HepG2 (cell line): ENCODE results near the gene TNFAIP8L1. TPM values are rescaled to one million over a fixed set of nuclear protein-coding genes. Genes with fewer than 3 reads are reported as not detected.
A peak's percentile ranks its signal among the peaks of the same experiment; 100 is the strongest.

Source experiments
- KAT2B ChIP-seq: fragments of 150-350 bp; IDR thresholded peaks from 2 replicates; pipeline ENCODE4 v1.6.1; 2014; ENCODE audit warnings: low read depth, low read length, borderline replicate concordance
- ZMAT3 ChIP-seq: sonication (generic); formaldehyde crosslinking; conservative IDR thresholded peaks from 2 replicates; pipeline ENCODE4 v1.7.0; 2021; ENCODE audit warnings: missing genetic modification reagents
- ZNF83 ChIP-seq: sonication (generic); formaldehyde crosslinking; IDR thresholded peaks from 2 replicates; pipeline ENCODE4 v1.4.0; 2020; ENCODE audit warnings: missing genetic modification reagents, mild to moderate bottlenecking, borderline replicate concordance
- polyA plus RNA-seq, 8 experiments: library from polyadenylated mRNA; depleted of rRNA in 3 of 8; stranded (reverse) in 7 of 8; unstranded in 1 of 8; fragments of >200 nt; fragmentation: Illumina TruSeq in 4 of 8; extraction: Trizol in 4 of 8; gene quantifications; 2 replicates each; pipeline versions ENCODE4 v1.2.1 to v1.2.3, GENCODE V29; 2011 to 2016; ENCODE audit warnings: low read depth in 4 of 8, missing spikeins in 1 of 8, mixed read lengths in 1 of 8; ENCODE audit not compliant: insufficient read depth in 1 of 8
- total RNA-seq, 5 experiments: library from RNA; depleted of rRNA; stranded (reverse); fragments of >200 nt; fragmentation: Illumina TruSeq; extraction: Trizol; gene quantifications; 2 replicates each; pipeline ENCODE4 v1.2.3, GENCODE V29; 2016; ENCODE audit warnings: low read depth in 1 of 5
- TF ChIP-seq, protein P1 (sequence below), 2 experiments: fragments of 450-650 bp in 1 of 2; sonication (generic) in 1 of 2; formaldehyde crosslinking in 1 of 2; IDR thresholded peaks; 2 replicates each; pipeline versions ENCODE4 v1.6.1 to v1.8.0; 2016 to 2022; ENCODE audit warnings: antibody characterized with exemption in 1 of 2, mild to moderate bottlenecking in 1 of 2, missing genetic modification reagents in 1 of 2

The TNFAIP8L1 gene
- total and polyA plus RNA-seq, 2 of the 13 experiments (the other 11 are each of a cell fraction or from before 2014, with no cell fraction given): 13.4 to 21.4 TPM

GRCh38 chr19:4639531-4640246, 373 bp downstream of the TNFAIP8L1 start (continued):
- TF ChIP-seq, protein P1, sequence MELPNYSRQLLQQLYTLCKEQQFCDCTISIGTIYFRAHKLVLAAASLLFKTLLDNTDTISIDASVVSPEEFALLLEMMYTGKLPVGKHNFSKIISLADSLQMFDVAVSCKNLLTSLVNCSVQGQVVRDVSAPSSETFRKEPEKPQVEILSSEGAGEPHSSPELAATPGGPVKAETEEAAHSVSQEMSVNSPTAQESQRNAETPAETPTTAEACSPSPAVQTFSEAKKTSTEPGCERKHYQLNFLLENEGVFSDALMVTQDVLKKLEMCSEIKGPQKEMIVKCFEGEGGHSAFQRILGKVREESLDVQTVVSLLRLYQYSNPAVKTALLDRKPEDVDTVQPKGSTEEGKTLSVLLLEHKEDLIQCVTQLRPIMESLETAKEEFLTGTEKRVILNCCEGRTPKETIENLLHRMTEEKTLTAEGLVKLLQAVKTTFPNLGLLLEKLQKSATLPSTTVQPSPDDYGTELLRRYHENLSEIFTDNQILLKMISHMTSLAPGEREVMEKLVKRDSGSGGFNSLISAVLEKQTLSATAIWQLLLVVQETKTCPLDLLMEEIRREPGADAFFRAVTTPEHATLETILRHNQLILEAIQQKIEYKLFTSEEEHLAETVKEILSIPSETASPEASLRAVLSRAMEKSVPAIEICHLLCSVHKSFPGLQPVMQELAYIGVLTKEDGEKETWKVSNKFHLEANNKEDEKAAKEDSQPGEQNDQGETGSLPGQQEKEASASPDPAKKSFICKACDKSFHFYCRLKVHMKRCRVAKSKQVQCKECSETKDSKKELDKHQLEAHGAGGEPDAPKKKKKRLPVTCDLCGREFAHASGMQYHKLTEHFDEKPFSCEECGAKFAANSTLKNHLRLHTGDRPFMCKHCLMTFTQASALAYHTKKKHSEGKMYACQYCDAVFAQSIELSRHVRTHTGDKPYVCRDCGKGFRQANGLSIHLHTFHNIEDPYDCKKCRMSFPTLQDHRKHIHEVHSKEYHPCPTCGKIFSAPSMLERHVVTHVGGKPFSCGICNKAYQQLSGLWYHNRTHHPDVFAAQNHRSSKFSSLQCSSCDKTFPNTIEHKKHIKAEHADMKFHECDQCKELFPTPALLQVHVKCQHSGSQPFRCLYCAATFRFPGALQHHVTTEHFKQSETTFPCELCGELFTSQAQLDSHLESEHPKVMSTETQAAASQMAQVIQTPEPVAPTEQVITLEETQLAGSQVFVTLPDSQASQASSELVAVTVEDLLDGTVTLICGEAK (IDR thresholded peaks at IDR 0.05): no peak
- TF ChIP-seq, protein P1 (CRISPR knock-in tag; IDR thresholded peaks at IDR 0.05): 0 out of 2 replicates have a peak, but pooled peaks have one; percentile 59
- no peak for TF ChIP-seq KAT2B
- no peak for TF ChIP-seq ZNF83 (CRISPR knock-in tag)
- no peak for TF ChIP-seq ZMAT3 (CRISPR knock-in tag)
